ENCODE measurements around the gene KCTD17.

The KCTD17 gene

DNA sequence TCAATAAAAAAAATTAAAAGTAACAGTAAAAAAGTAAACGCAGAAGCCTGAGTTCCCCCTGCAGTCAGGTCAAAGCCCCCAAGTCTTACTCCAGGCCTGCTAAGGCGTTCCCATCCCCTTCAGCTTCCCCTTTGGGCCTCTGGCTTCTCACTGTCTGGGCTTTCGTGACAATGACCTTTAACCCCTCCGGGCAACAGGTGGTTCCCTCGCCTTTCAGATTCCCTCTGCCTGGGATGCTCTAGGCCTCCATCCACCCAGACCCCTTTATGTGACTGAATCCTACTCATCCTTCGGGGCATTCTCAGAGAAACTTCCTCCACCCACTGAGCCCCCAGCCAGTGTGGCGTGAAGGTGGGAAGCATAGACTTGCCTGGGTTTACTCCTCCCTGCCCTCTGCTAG lies 24.0 kb upstream of the KCTD17 start:
- Histone ChIP-seq H3F3A (ENCODE audit: insufficient read depth, low read length) (no peaks in the 10 kb centered on the region), H3K4me2 (ENCODE audit: low read length) (no peak overlapping the region), H3K9me3 (ENCODE audit: low read length) (no peaks in the 10 kb centered on the region), H3K9me2 (ENCODE audit: low read depth, low read length) (no peaks in the 10 kb centered on the region), H3K4me3 (ENCODE audit: low read depth, low read length, poor library complexity, severe bottlenecking) (no peak overlapping the region), H3K36me3 (ENCODE audit: insufficient read depth, low read length) (no peaks in the 10 kb centered on the region), H3K9ac (ENCODE audit: low read length) (no peak overlapping the region), H3K27ac (ENCODE audit: low read depth, low read length, poor library complexity, severe bottlenecking) (no peak overlapping the region), H2AFZ (ENCODE audit: low read length) (no peak overlapping the region), H3K79me2 (ENCODE audit: insufficient read depth, low read length) (no peaks in the 10 kb centered on the region), H4K20me1 (ENCODE audit: insufficient read depth, low read length) (no peaks in the 10 kb centered on the region), H3K4me1 (ENCODE audit: insufficient read depth, low read length, severe bottlenecking) (no peaks in the 10 kb centered on the region), H3K27me3 (ENCODE audit: insufficient read depth, low read length) (no peaks in the 10 kb centered on the region; the same call in 1 of the 2 replicates)
- TF ChIP-seq, protein P1, sequence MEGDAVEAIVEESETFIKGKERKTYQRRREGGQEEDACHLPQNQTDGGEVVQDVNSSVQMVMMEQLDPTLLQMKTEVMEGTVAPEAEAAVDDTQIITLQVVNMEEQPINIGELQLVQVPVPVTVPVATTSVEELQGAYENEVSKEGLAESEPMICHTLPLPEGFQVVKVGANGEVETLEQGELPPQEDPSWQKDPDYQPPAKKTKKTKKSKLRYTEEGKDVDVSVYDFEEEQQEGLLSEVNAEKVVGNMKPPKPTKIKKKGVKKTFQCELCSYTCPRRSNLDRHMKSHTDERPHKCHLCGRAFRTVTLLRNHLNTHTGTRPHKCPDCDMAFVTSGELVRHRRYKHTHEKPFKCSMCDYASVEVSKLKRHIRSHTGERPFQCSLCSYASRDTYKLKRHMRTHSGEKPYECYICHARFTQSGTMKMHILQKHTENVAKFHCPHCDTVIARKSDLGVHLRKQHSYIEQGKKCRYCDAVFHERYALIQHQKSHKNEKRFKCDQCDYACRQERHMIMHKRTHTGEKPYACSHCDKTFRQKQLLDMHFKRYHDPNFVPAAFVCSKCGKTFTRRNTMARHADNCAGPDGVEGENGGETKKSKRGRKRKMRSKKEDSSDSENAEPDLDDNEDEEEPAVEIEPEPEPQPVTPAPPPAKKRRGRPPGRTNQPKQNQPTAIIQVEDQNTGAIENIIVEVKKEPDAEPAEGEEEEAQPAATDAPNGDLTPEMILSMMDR (IDR thresholded peaks at IDR 0.05; ENCODE audit: low read length): no peak
- no peak for TF ChIP-seq EZH2 (IDR thresholded peaks at IDR 0.05; ENCODE audit: borderline replicate concordance, low read length)

DNA sequence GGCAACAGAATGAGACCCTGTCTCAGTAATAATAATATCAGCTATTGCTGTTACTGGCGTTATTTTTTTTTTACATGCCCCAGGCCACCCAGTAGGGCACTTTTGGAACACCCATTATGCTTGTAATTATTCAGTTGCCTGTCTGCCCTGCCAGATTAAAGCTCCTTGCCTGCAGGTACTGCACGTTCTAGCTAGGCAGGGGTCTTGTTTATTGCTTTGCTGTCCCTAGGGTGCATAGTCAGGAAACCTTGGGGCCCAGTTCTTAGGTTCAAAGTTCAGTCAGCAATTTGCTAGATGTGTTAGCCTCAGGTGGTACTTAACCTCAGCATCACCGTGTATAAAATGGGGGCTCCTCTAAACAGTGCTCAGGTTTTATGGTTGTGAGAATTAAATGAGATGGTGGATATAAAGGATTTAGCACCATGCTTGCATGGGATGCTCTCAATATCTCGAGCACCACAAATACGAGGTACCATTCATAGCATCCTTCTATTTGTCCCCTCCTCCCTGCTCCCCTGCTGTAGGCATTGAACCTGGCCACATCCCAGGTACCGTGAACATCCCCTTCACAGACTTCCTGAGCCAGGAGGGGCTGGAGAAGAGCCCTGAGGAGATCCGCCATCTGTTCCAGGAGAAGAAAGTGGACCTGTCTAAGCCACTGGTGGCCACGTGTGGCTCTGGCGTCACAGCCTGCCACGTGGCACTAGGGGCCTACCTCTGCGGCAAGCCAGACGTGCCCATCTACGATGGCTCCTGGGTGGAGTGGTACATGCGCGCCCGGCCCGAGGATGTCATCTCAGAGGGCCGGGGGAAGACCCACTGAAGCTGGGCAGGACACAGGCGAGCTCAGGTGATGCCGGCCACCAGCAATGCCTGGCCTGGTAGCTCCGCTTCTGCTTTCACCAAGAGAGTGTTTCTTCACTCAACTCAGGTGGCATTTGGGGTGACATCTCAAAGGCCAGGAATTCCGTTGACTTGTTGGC lies 22.6 kb upstream of the KCTD17 start:
- Histone ChIP-seq H3K27me3 (ENCODE audit: insufficient read depth, low read length) (no peaks in the 10 kb centered on the region; the same call in 1 of the 2 replicates), H3K4me1 (ENCODE audit: insufficient read depth, low read length, severe bottlenecking) (no peaks in the 10 kb centered on the region), H3F3A (ENCODE audit: insufficient read depth, low read length) (no peaks in the 10 kb centered on the region), H3K27ac (ENCODE audit: low read depth, low read length, poor library complexity, severe bottlenecking) (no peak overlapping the region), H3K36me3 (ENCODE audit: insufficient read depth, low read length) (no peaks in the 10 kb centered on the region), H3K9ac (ENCODE audit: low read length) (no peak overlapping the region), H3K9me3 (ENCODE audit: low read length) (no peaks in the 10 kb centered on the region), H3K79me2 (ENCODE audit: insufficient read depth, low read length) (no peaks in the 10 kb centered on the region), H3K4me2 (ENCODE audit: low read length) (no peak overlapping the region), H4K20me1 (ENCODE audit: insufficient read depth, low read length) (no peaks in the 10 kb centered on the region), H3K9me2 (ENCODE audit: low read depth, low read length) (no peaks in the 10 kb centered on the region), H3K4me3 (ENCODE audit: low read depth, low read length, poor library complexity, severe bottlenecking) (no peak overlapping the region), H2AFZ (ENCODE audit: low read length) (no peak overlapping the region)
- TF ChIP-seq EZH2 (IDR thresholded peaks at IDR 0.05; ENCODE audit: borderline replicate concordance, low read length): no peak
- TF ChIP-seq, protein P1 (IDR thresholded peaks at IDR 0.05; ENCODE audit: low read length): no peak

DNA sequence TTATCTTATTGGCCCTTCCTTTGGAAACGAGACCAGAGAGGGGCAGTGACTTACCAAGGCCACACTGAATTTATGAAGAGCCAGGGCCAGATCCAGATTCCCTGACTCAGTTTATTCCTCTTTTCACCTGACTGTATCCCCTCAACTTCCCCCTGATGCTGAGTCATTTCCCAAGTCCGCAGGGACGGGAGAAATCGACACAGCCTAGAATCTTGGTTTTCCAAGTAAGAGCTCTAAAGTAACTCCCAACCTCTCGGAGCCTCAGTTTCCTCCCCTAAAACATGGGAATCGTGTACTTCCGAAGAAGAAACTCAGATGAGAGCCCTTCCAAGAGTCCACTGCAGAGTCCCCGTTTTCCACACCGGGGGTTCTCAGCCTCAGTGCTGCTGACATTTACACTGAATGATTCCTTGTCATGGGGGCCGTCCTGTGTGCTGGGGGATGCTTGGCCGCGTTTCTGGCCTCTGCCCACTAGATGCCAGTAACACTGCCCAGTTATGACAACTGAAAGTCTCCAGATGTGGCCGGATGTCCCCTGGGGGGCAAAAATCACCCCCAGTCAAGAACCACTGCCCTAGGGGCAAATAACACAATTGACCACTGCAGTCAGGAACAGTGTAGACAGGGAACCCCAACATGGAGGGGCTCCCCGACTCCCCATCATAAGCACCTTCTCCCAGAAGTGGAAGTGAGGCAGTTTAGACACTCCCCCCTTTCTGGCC lies 20.8 kb upstream of the KCTD17 start:
- H3F3A ChIP-seq (ENCODE audit: insufficient read depth, low read length): no peaks in the 10 kb centered on the region
- H3K9me2 ChIP-seq (ENCODE audit: low read depth, low read length): no peaks in the 10 kb centered on the region
- H4K20me1 ChIP-seq (ENCODE audit: insufficient read depth, low read length): no peaks in the 10 kb centered on the region
- no peaks in the 10 kb centered on the region for H3K4me1 ChIP-seq (ENCODE audit: insufficient read depth, low read length, severe bottlenecking)
- no peak overlapping the region for H3K4me3 ChIP-seq (ENCODE audit: low read depth, low read length, poor library complexity, severe bottlenecking)
- no peak overlapping the region for H2AFZ ChIP-seq (ENCODE audit: low read length)
- H3K27me3 ChIP-seq (ENCODE audit: insufficient read depth, low read length): no peaks in the 10 kb centered on the region; the same call in 1 of the 2 replicates
- H3K27ac ChIP-seq (ENCODE audit: low read depth, low read length, poor library complexity, severe bottlenecking): no peak overlapping the region
- H3K9me3 ChIP-seq (ENCODE audit: low read length): no peaks in the 10 kb centered on the region
- no peak overlapping the region for H3K9ac ChIP-seq (ENCODE audit: low read length)
- H3K79me2 ChIP-seq (ENCODE audit: insufficient read depth, low read length): no peaks in the 10 kb centered on the region
- no peak overlapping the region for H3K4me2 ChIP-seq (ENCODE audit: low read length)
- no peaks in the 10 kb centered on the region for H3K36me3 ChIP-seq (ENCODE audit: insufficient read depth, low read length)
- TF ChIP-seq, protein P1 (IDR thresholded peaks at IDR 0.05; ENCODE audit: low read length): no peak
- TF ChIP-seq EZH2 (IDR thresholded peaks at IDR 0.05; ENCODE audit: borderline replicate concordance, low read length): no peak
